HG03558 (cell line): ENCODE measurements around the gene IRF1.
"Not testable (repeated sequence)": the region's sequence is repeated elsewhere in the genome, so short reads cannot be mapped to it uniquely, and the experiment has no call there.

ENCODE experiments used
- ATAC-seq: cut with Tn5 transposase; IDR thresholded peaks from one replicate; pipeline ENCODE4 v1.9.1; 2021; ENCODE audit warnings: moderate number of reproducible peaks; ENCODE audit not compliant: unreplicated experiment; ENCODE audit errors: extremely low read depth

IRF1 gene

GRCh38 chr5:132489051-132489770 is 1.4 kb downstream of the IRF1 start:
- no peak for ATAC-seq

- no peak for ATAC-seq
Observed at GRCh38 chr5:132488590-132488989, 2.0 kb downstream of the IRF1 start.

- ATAC-seq: no peak
Observed at GRCh38 chr5:132487841-132488555, 2.6 kb downstream of the IRF1 start.

GRCh38 chr5:132487095-132487428 is 3.5 kb downstream of the IRF1 start:
- no peak for ATAC-seq

- no peak for ATAC-seq
Observed at GRCh38 chr5:132486318-132487094, 4.1 kb downstream of the IRF1 start.

- ATAC-seq: no peak
Observed at GRCh38 chr5:132485641-132486317, 4.8 kb downstream of the IRF1 start.

- ATAC-seq: not testable (repeated sequence)
Observed at GRCh38 chr5:132484876-132485640, 5.5 kb downstream of the IRF1 start.

- ATAC-seq: no peak
Observed at GRCh38 chr5:132484391-132484725, 6.2 kb downstream of the IRF1 start.

GRCh38 chr5:132483661-132484390 is 6.7 kb downstream of the IRF1 start:
- ATAC-seq: no peak

- no peak for ATAC-seq
Observed at GRCh38 chr5:132483101-132483500, 7.5 kb downstream of the IRF1 start.

- ATAC-seq: no peak
Observed at GRCh38 chr5:132481596-132482211, 8.9 kb downstream of the IRF1 start.

GRCh38 chr5:132480893-132481595 is 9.5 kb downstream of the IRF1 start:
- ATAC-seq: no peak

- no peak for ATAC-seq
Observed at GRCh38 chr5:132480546-132480892, 10.1 kb downstream of the IRF1 start.

GRCh38 chr5:132480042-132480441 is 10.5 kb downstream of the IRF1 start:
- ATAC-seq: no peak

- ATAC-seq: peak; percentile 36
Observed at GRCh38 chr5:132479111-132479951, 11.2 kb downstream of the IRF1 start.

- no peak for ATAC-seq
Observed at GRCh38 chr5:132478366-132478871, 12.2 kb downstream of the IRF1 start.

GRCh38 chr5:132477784-132478365 is 12.7 kb downstream of the IRF1 start:
- no peak for ATAC-seq
